Esophagus squamous epithelium (tissue), 5 donors: ENCODE data around the gene C10orf120. TPM values are rescaled to one million over a fixed set of nuclear protein-coding genes. Genes with fewer than 3 reads are reported as not detected.

Source experiments
- DNase-seq: peaks from one replicate; lab custom pipeline; 2025; lab: John Stamatoyannopoulos, UW
- H3K27ac ChIP-seq, 4 donors: fragments of 200-600 bp; sonication (generic); one replicate each; pipeline ENCODE4 v1.5.1; 2016 to 2019; ENCODE audit warnings: mild to moderate bottlenecking in 1 of 4
- H3K27me3 ChIP-seq, 4 donors: fragments of 200-600 bp; sonication (generic); 1 replicate in 3 of 4; 2 replicates in 1 of 4; pipeline versions ENCODE4 v1.5.1 to v1.6.0; 2017 to 2021; ENCODE audit warnings: antibody characterized with exemption in 1 of 4
- H3K36me3 ChIP-seq, 3 donors: fragments of 200-600 bp; sonication (generic); one replicate each; pipeline ENCODE4 v1.5.1; 2016 to 2019
- H3K4me1 ChIP-seq, 3 donors: fragments of 200-600 bp; sonication (generic); one replicate each; pipeline ENCODE4 v1.5.1; 2017 to 2019
- H3K4me3 ChIP-seq, 4 donors: fragments of 200-600 bp; sonication (generic); 1 replicate in 3 of 4; 2 replicates in 1 of 4; pipeline ENCODE4 v1.5.1; 2016 to 2019; ENCODE audit warnings: mild to moderate bottlenecking in 2 of 4, moderate library complexity in 1 of 4
- H3K9me3 ChIP-seq, 3 donors: fragments of 200-600 bp; sonication (generic); one replicate each; pipeline ENCODE4 v1.5.1; 2016 to 2019
- CTCF ChIP-seq, 6 experiments: fragments of 450-650 bp in 4 of 6; fragments of 200-600 bp in 2 of 6; sonication (generic) in 2 of 6; IDR thresholded peaks; one replicate each; pipeline ENCODE4 v1.5.1; 2016 to 2019; ENCODE audit warnings: antibody characterized with exemption in 6 of 6, mild to moderate bottlenecking in 4 of 6, moderate library complexity in 4 of 6
- POLR2A ChIP-seq, 4 donors: fragments of 450-650 bp; IDR thresholded peaks; one replicate each; pipeline ENCODE4 v1.6.1; 2017; ENCODE audit warnings: antibody characterized with exemption in 4 of 4, mild to moderate bottlenecking in 4 of 4, moderate library complexity in 3 of 4
- WGBS, 2 donors: methylation state at CpG; one replicate each; pipeline ENCODE4 v1.1.5; 2018; 5-methylcytosine and 5-hydroxymethylcytosine counted together
- intact Hi-C: fragments of 100-400 bp; cut with DNase I; formaldehyde crosslinking; loops from one replicate; pipeline ENCODE4 v1.15.0; 2022
- total RNA-seq, 4 donors: library from RNA; depleted of rRNA; stranded (reverse); fragments of >200 nt; gene quantifications; one replicate each; pipeline ENCODE4 v1.1.0, GENCODE V29; 2016
- donor health status: DM: yes; HTN: yes; CAD: no.

Gene C10orf120
- total RNA-seq, 4 donors from 2014 or later: not detected

- peaks cover 0 to 49% (median 0%) of the 10 kb centered on the region in 4 donors for H3K27me3 ChIP-seq
- TF ChIP-seq POLR2A (IDR thresholded peaks at IDR 0.05) (no peak), CTCF (IDR thresholded peaks at IDR 0.05) (no peak)
- 71 to 76% methylated on average over 9 of the region's 9 CpGs for WGBS, 2 donors
- no peak overlapping the region for H3K27ac ChIP-seq
- H3K36me3 ChIP-seq: no peaks in the 10 kb centered on the region
- no peak overlapping the region for H3K4me3 ChIP-seq
- intact Hi-C loops: no loop called here
- H3K9me3 ChIP-seq: no peaks in the 10 kb centered on the region
- no peaks in the 10 kb centered on the region for H3K4me1 ChIP-seq
- DNase-seq: no peak
Measured at GRCh38 chr10:122715576-122715975, 15.9 kb upstream of the C10orf120 start.

GRCh38 chr10:122713091-122713885, 13.6 kb upstream of the C10orf120 start:
- no peaks in the 10 kb centered on the region for H3K36me3 ChIP-seq
- H3K27ac ChIP-seq: no peak overlapping the region
- no peaks in the 10 kb centered on the region for H3K4me1 ChIP-seq
- intact Hi-C loops: no loop called here
- DNase-seq: no peak
- TF ChIP-seq POLR2A (IDR thresholded peaks at IDR 0.05) (no peak), CTCF (IDR thresholded peaks at IDR 0.05) (no peak)
- no peak overlapping the region for H3K4me3 ChIP-seq
- WGBS, 2 donors: 42 to 45% methylated on average over 7 of the region's 7 CpGs
- no peaks in the 10 kb centered on the region for H3K9me3 ChIP-seq
- peaks cover 0 to 58% (median 0%) of the 10 kb centered on the region in 4 donors for H3K27me3 ChIP-seq

- Histone ChIP-seq H3K36me3 (no peaks in the 10 kb centered on the region), H3K4me1 (no peaks in the 10 kb centered on the region), H3K27me3 (peaks cover 0 to 50% (median 0%) of the 10 kb centered on the region in 4 donors), H3K4me3 (no peak overlapping the region), H3K9me3 (no peaks in the 10 kb centered on the region), H3K27ac (no peak overlapping the region)
- TF ChIP-seq POLR2A (IDR thresholded peaks at IDR 0.05): no peak
- no peak for TF ChIP-seq CTCF (IDR thresholded peaks at IDR 0.05)
- no peak for DNase-seq
- intact Hi-C loops: no loop called here
- 54 to 73% methylated on average over 1 of the region's 1 CpG for WGBS, 2 donors
Measured at GRCh38 chr10:122710576-122710975, 10.9 kb upstream of the C10orf120 start.

- no peak for DNase-seq
- 60 to 62% methylated on average over 4 of the region's 4 CpGs for WGBS, 2 donors
- Histone ChIP-seq H3K4me1 (no peaks in the 10 kb centered on the region), H3K36me3 (no peaks in the 10 kb centered on the region), H3K27me3 (peaks cover 0 to 48% (median 0%) of the 10 kb centered on the region in 4 donors), H3K27ac (no peak overlapping the region), H3K4me3 (no peak overlapping the region), H3K9me3 (no peaks in the 10 kb centered on the region)
- intact Hi-C loops: no loop called here
- TF ChIP-seq POLR2A (IDR thresholded peaks at IDR 0.05) (no peak), CTCF (IDR thresholded peaks at IDR 0.05) (no peak)
Measured at GRCh38 chr10:122709971-122710370, 10.3 kb upstream of the C10orf120 start.

- TF ChIP-seq CTCF (IDR thresholded peaks at IDR 0.05) (no peak), POLR2A (IDR thresholded peaks at IDR 0.05) (no peak)
- no peak overlapping the region for H3K4me3 ChIP-seq
- no peak overlapping the region for H3K27ac ChIP-seq
- 36 to 49% methylated on average over 7 to 9 of the region's 9 CpGs for WGBS, 2 donors
- no peaks in the 10 kb centered on the region for H3K36me3 ChIP-seq
- H3K9me3 ChIP-seq: no peaks in the 10 kb centered on the region
- H3K4me1 ChIP-seq: no peaks in the 10 kb centered on the region
- no peak for DNase-seq
- intact Hi-C loops: no loop called here
- H3K27me3 ChIP-seq: peaks cover 0 to 48% (median 0%) of the 10 kb centered on the region in 4 donors
Measured at GRCh38 chr10:122707535-122707934, 7.9 kb upstream of the C10orf120 start.
